Erythroblast (primary cell): Measurements from ENCODE around the gene IGSF3.
A peak's percentile ranks its signal among the peaks of the same experiment; 100 is the strongest.

Source experiments
- DNase-seq, 2 experiments: peaks; one replicate each; lab custom pipeline; 2025; lab: John Stamatoyannopoulos, UW
- GATA1 ChIP-seq: IDR thresholded peaks from 2 replicates; pipeline ENCODE4 v1.6.1; 2011; ENCODE audit warnings: low read depth, mild to moderate bottlenecking, control low read depth, low read length, moderate library complexity
- POLR2A ChIP-seq: IDR thresholded peaks from 2 replicates; pipeline ENCODE4 v1.6.1; 2011; ENCODE audit warnings: mild to moderate bottlenecking, low read length

IGSF3 gene

GRCh38 chr1:116679828-116680628 lies 12.5 kb upstream of the IGSF3 start:
- peak; percentile 55 for TF ChIP-seq POLR2A
- no peak for TF ChIP-seq GATA1
- peak; percentile 84 to 96 for DNase-seq

- peak; percentile 62 to 85 for DNase-seq
- no peak for TF ChIP-seq GATA1
- no peak for TF ChIP-seq POLR2A
Measured at GRCh38 chr1:116679091-116679827, 11.7 kb upstream of the IGSF3 start.

- TF ChIP-seq POLR2A (no peak), GATA1 (no peak)
- DNase-seq: no peak
Measured at GRCh38 chr1:116678732-116679090, 11.2 kb upstream of the IGSF3 start.

- no peak for DNase-seq
- TF ChIP-seq GATA1: no peak
- TF ChIP-seq POLR2A: no peak
Measured at GRCh38 chr1:116677474-116678062, 10.0 kb upstream of the IGSF3 start.

GRCh38 chr1:116676291-116676690 lies 8.8 kb upstream of the IGSF3 start:
- no peak for DNase-seq
- TF ChIP-seq POLR2A (no peak), GATA1 (no peak)

GRCh38 chr1:116674751-116675150 lies 7.2 kb upstream of the IGSF3 start:
- TF ChIP-seq POLR2A (no peak), GATA1 (no peak)
- DNase-seq: no peak

- TF ChIP-seq POLR2A (no peak), GATA1 (no peak)
- no peak for DNase-seq
Measured at GRCh38 chr1:116674011-116674531, 6.5 kb upstream of the IGSF3 start.

GRCh38 chr1:116671912-116672311 lies 4.4 kb upstream of the IGSF3 start:
- no peak for TF ChIP-seq GATA1
- no peak for TF ChIP-seq POLR2A
- no peak for DNase-seq

- TF ChIP-seq POLR2A (no peak), GATA1 (no peak)
- no peak for DNase-seq
Measured at GRCh38 chr1:116671072-116671760, 3.7 kb upstream of the IGSF3 start.

GRCh38 chr1:116668277-116668676 lies 744 bp upstream of the IGSF3 start:
- TF ChIP-seq POLR2A (no peak), GATA1 (no peak)
- no peak for DNase-seq

GRCh38 chr1:116667078-116667574 lies 407 bp downstream of the IGSF3 start:
- DNase-seq: no peak

GRCh38 chr1:116666187-116667077 lies 1.1 kb downstream of the IGSF3 start:
- peak; percentile 23 to 27 for DNase-seq
- TF ChIP-seq POLR2A (no peak), GATA1 (no peak)

More at GRCh38 chr1:116667078-116667574, 407 bp downstream of the IGSF3 start:
- no peak for TF ChIP-seq GATA1
- TF ChIP-seq POLR2A: no peak
